Subcutaneous adipose tissue (tissue), 4 donors: Measurements from ENCODE around the gene TSSK3. TPM values are rescaled to one million over a fixed set of nuclear protein-coding genes. Genes with fewer than 3 reads are reported as not detected.

ENCODE experiments used
- CTCF ChIP-seq: fragments of 450-650 bp; IDR thresholded peaks from one replicate; pipeline ENCODE4 v1.5.1; 2016; ENCODE audit warnings: low read depth, mild to moderate bottlenecking, control low read depth, antibody characterized with exemption, moderate library complexity
- total RNA-seq, 4 donors: library from RNA; depleted of rRNA; stranded (reverse); fragments of >200 nt; gene quantifications; one replicate each; pipeline ENCODE4 v1.1.0, GENCODE V29; 2016

Gene TSSK3
- total RNA-seq, 4 donors from 2014 or later: 0.51 to 2.9 (median 1.1) TPM; not detected in 1

- no peak for TF ChIP-seq CTCF
These were observed 10.7 kb upstream of the TSSK3 start for GRCh38 chr1:32351399-32352238.

- no peak for TF ChIP-seq CTCF
These were observed 10.0 kb upstream of the TSSK3 start for GRCh38 chr1:32352239-32352745.

GRCh38 chr1:32352831-32353383 lies 9.4 kb upstream of the TSSK3 start:
- TF ChIP-seq CTCF: no peak

- no peak for TF ChIP-seq CTCF
These were observed 8.9 kb upstream of the TSSK3 start for GRCh38 chr1:32353431-32353830.

- TF ChIP-seq CTCF: no peak
These were observed 8.3 kb upstream of the TSSK3 start for GRCh38 chr1:32353886-32354570.

GRCh38 chr1:32356478-32356877 lies 5.9 kb upstream of the TSSK3 start:
- no peak for TF ChIP-seq CTCF

- TF ChIP-seq CTCF: no peak
These were observed 4.7 kb upstream of the TSSK3 start for GRCh38 chr1:32357614-32358013.
